ENCODE results near the gene LIPK. TPM values are rescaled to one million over a fixed set of nuclear protein-coding genes. Genes with fewer than 3 reads are reported as not detected.

Gene LIPK
- total RNA-seq, 1 experiment from 2014 or later = not detected

DNA sequence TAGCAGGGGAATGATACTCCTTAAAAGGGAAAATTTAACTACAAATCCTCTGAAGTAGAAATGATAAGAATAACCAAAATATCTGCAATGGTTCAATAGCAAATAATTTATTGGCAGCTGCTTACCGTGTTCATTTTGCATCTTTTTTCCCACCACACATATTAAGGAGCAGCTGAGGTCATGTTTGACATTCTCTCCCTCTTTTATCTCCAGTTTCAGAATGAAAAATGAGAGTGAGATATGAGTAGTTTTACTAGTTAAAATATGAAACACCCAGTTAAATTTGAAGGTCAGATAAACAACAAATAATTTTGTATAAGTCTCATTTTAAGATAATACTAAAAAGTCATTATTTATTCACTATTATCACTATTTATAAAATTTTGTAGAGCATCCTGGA is 56.9 kb downstream of the LIPK start:
- Histone ChIP-seq H3K79me2 (ENCODE audit: low read depth) (no peaks in the 10 kb centered on the region), H3K4me2 (no peak overlapping the region), H3K27ac (no peak overlapping the region), H3K27me3 (ENCODE audit: insufficient read depth, low read depth) (no peaks in the 10 kb centered on the region), H3K9me3 (ENCODE audit: insufficient read depth, low read depth) (no peaks in the 10 kb centered on the region), H3K36me3 (ENCODE audit: low read depth) (no peaks in the 10 kb centered on the region), H2AFZ (no peak overlapping the region), H3K9me2 (ENCODE audit: insufficient read depth) (no peaks in the 10 kb centered on the region), H3K4me3 (no peak overlapping the region), H3K4me1 (replicated peaks; ENCODE audit: insufficient read depth) (no peaks in the 10 kb centered on the region), H4K20me1 (ENCODE audit: insufficient read depth) (no peaks in the 10 kb centered on the region), H3F3A (ENCODE audit: insufficient read depth, low read depth) (no peaks in the 10 kb centered on the region)
- ChIA-PET CTCF (no interaction called here), POLR2A (ENCODE audit: unreplicated experiment) (no interaction called here)
- no peak for TF ChIP-seq EZH2 (IDR thresholded peaks at IDR 0.05; ENCODE audit: low read depth)
- TF ChIP-seq, protein P1, sequence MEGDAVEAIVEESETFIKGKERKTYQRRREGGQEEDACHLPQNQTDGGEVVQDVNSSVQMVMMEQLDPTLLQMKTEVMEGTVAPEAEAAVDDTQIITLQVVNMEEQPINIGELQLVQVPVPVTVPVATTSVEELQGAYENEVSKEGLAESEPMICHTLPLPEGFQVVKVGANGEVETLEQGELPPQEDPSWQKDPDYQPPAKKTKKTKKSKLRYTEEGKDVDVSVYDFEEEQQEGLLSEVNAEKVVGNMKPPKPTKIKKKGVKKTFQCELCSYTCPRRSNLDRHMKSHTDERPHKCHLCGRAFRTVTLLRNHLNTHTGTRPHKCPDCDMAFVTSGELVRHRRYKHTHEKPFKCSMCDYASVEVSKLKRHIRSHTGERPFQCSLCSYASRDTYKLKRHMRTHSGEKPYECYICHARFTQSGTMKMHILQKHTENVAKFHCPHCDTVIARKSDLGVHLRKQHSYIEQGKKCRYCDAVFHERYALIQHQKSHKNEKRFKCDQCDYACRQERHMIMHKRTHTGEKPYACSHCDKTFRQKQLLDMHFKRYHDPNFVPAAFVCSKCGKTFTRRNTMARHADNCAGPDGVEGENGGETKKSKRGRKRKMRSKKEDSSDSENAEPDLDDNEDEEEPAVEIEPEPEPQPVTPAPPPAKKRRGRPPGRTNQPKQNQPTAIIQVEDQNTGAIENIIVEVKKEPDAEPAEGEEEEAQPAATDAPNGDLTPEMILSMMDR (conservative IDR thresholded peaks at IDR 0.05) = no peak
- intact Hi-C loops (cut with micrococcal nuclease; ENCODE audit: unreplicated experiment) = no loop called here
- DNase-seq = no peak
- no TSS peak for BruUV-seq (replicated peaks)

DNA sequence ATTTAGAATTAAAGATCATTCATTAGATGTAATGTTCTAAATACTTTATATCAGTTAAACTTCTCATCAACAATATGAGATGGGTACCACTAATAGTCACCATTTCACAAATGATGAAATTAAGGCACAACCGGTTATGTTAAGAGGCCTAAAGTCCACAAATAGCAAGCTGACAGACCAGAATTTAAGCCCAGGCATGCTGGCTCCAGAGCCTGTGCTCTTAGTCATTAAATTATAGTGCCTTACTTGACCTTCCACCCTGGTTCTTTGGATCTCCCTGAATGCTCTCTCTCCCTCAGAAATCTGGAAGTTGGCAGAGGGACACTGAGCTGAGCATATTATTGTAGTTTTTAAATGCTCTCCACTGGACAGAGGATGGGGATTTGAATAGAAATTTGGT is 57.4 kb downstream of the LIPK start:
- TF ChIP-seq EZH2 (IDR thresholded peaks at IDR 0.05; ENCODE audit: low read depth) = no peak
- TF ChIP-seq, protein P1 (conservative IDR thresholded peaks at IDR 0.05) = no peak
- POLR2A ChIA-PET (ENCODE audit: unreplicated experiment) = no interaction called here
- intact Hi-C loops (cut with micrococcal nuclease; ENCODE audit: unreplicated experiment) = no loop called here
- Histone ChIP-seq H3K4me1 (replicated peaks; ENCODE audit: insufficient read depth) (no peaks in the 10 kb centered on the region), H3K9me2 (ENCODE audit: insufficient read depth) (no peaks in the 10 kb centered on the region), H3K9me3 (ENCODE audit: insufficient read depth, low read depth) (no peaks in the 10 kb centered on the region), H3K4me2 (no peak overlapping the region), H3K36me3 (ENCODE audit: low read depth) (no peaks in the 10 kb centered on the region), H3F3A (ENCODE audit: insufficient read depth, low read depth) (no peaks in the 10 kb centered on the region), H3K79me2 (ENCODE audit: low read depth) (no peaks in the 10 kb centered on the region), H2AFZ (no peak overlapping the region), H4K20me1 (ENCODE audit: insufficient read depth) (no peaks in the 10 kb centered on the region), H3K27ac (no peak overlapping the region), H3K27me3 (ENCODE audit: insufficient read depth, low read depth) (no peaks in the 10 kb centered on the region), H3K4me3 (no peak overlapping the region)
- no TSS peak for BruUV-seq (replicated peaks)
- CTCF ChIA-PET = no interaction called here
- no peak for DNase-seq

DNA sequence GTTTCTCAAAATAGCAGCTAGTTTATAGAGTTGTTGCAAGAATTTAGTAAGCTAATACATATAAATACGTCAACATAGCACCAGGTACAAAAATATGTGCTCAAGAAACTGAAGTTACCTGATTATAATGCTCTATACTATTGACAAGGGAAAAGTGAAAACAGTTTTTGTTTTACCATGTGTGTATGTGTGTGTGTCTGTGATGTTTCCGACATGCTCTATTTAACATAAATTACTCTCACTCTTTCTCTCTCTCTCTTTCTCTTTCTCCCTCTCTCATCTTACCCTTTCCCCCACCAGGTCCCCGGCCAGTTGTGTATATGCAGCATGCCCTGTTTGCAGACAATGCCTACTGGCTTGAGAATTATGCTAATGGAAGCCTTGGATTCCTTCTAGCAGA is 58.1 kb downstream of the LIPK start:
- Histone ChIP-seq H3K4me3 (no peak overlapping the region), H2AFZ (no peak overlapping the region), H3K27me3 (ENCODE audit: insufficient read depth, low read depth) (no peaks in the 10 kb centered on the region), H4K20me1 (ENCODE audit: insufficient read depth) (no peaks in the 10 kb centered on the region), H3K9me3 (ENCODE audit: insufficient read depth, low read depth) (no peaks in the 10 kb centered on the region), H3K4me1 (replicated peaks; ENCODE audit: insufficient read depth) (no peaks in the 10 kb centered on the region), H3K9me2 (ENCODE audit: insufficient read depth) (no peaks in the 10 kb centered on the region), H3K79me2 (ENCODE audit: low read depth) (no peaks in the 10 kb centered on the region), H3K36me3 (ENCODE audit: low read depth) (no peaks in the 10 kb centered on the region), H3F3A (ENCODE audit: insufficient read depth, low read depth) (no peaks in the 10 kb centered on the region), H3K27ac (no peak overlapping the region), H3K4me2 (no peak overlapping the region)
- BruUV-seq (replicated peaks) = no TSS peak
- no peak for TF ChIP-seq EZH2 (IDR thresholded peaks at IDR 0.05; ENCODE audit: low read depth)
- TF ChIP-seq, protein P1 (conservative IDR thresholded peaks at IDR 0.05) = no peak
- DNase-seq = no peak
- ChIA-PET CTCF (no interaction called here), POLR2A (ENCODE audit: unreplicated experiment) (interaction anchor here (0.6 kb wide), 1 partner anchor 309 kb away, joined by 4 read pairs; no protein-coding TSS in a partner anchor)
- intact Hi-C loops (cut with micrococcal nuclease; ENCODE audit: unreplicated experiment) = no loop called here
